ENCODE data around the gene PROZ. TPM values are rescaled to one million over a fixed set of nuclear protein-coding genes. Genes with fewer than 3 reads are reported as not detected.

PROZ gene
- total RNA-seq: not detected in 2 replicates

GRCh38 chr13:113157929-113158747 is at the start of gene PROZ:
TSS of gene PROZ (plus strand) at chr13:113158648. CDS start at chr13:113158661, 13 bp downstream.

DNA sequence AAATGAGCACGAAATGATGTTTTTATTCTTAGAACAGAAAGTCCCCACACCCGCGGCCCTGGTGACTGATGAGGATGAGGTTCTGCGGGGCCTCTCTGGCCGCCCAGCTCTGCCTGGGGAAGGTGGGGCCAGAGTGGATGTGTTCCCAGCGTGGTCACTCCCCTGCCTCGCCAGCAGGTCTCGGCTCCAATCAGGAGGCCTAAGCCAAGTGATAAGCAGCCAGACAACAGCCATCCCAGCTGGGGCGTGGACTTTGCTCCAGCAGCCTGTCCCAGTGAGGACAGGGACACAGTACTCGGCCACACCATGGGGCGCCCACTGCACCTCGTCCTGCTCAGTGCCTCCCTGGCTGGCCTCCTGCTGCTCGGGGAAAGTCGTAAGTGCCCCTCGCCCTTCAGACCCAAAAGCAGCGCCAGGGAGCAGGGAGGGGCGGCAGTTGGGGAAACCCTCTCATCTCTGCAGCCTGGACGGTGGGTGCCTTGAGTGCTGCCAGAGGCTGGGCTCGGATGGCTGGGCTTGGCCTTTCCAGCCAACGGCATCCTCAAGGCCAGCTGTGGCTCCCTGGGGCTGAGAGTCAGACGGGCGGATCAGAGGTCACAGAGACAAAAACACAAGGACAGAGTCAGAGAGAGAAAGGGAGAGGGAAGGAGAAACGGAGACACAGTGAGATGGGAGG is 35.8 kb upstream of the PROZ start, which contains the start of gene F10:
Gene F10 (plus strand): TSS at position 250 of the 676 bp plus-strand sequence. CDS start 57 bp downstream, at position 307.

GRCh38 chr13:113208421-113209335 is 50.2 kb downstream of the PROZ start, which contains the start of gene PCID2:
TSS of gene PCID2 (minus strand) at chr13:113208669. CDS start at chr13:113208634, 35 bp downstream.

GRCh38 chr13:113209336-113209758 is 50.9 kb downstream of the PROZ start, which contains the start of gene CUL4A:
TSS of gene CUL4A (plus strand) at chr13:113209613. CDS start at chr13:113209628, 15 bp downstream.

Other genes with a start within 250 kb of the PROZ start
- 0.13 and 0.36 TPM in 2 replicates for gene MCF2L, start 189.4 kb upstream of the PROZ start, total RNA-seq
- gene F7, start 52.9 kb upstream of the PROZ start, total RNA-seq: 0.13 TPM in 1 of 2 replicates, not detected in the other
- 11.8 and 25.5 TPM in 2 replicates for gene F10, start 35.8 kb upstream of the PROZ start, total RNA-seq
- 69.3 and 77.4 TPM in 2 replicates for gene PCID2, start 50.0 kb downstream of the PROZ start, total RNA-seq
- 116 and 140 TPM in 2 replicates for gene CUL4A, start 51.0 kb downstream of the PROZ start, total RNA-seq
- gene LAMP1, start 138.6 kb downstream of the PROZ start, total RNA-seq: 315 and 328 TPM in 2 replicates
- 0.59 TPM in 2 replicates for gene GRTP1, start 205.5 kb downstream of the PROZ start, total RNA-seq

All from smooth muscle cell of the pulmonary artery (primary cell).